Mesothelial cell of epicardium (in vitro differentiated cells): ENCODE data around the gene IER3IP1. TPM values are rescaled to one million over a fixed set of nuclear protein-coding genes. Genes with fewer than 3 reads are reported as not detected.

ENCODE experiments used
- DNase-seq, 2 experiments: peaks; one replicate each; pipeline ENCODE4 v3.0.0; 2021; ENCODE audit warnings: low spot score in 2 of 2; ENCODE audit not compliant: unreplicated experiment in 2 of 2
- H3K27ac Mint-ChIP-seq: 2 replicates; pipeline ENCODE4 v1.8.0; 2021; ENCODE audit warnings: mixed read lengths
- H3K27me3 Mint-ChIP-seq: 2 replicates; pipeline ENCODE4 v1.8.0; 2021; ENCODE audit warnings: low read depth, mixed read lengths
- H3K36me3 Mint-ChIP-seq: 2 replicates; pipeline ENCODE4 v1.8.0; 2021; ENCODE audit warnings: mixed read lengths
- H3K4me1 Mint-ChIP-seq: 2 replicates; pipeline ENCODE4 v1.8.0; 2021; ENCODE audit warnings: mixed read lengths
- H3K4me3 Mint-ChIP-seq: 2 replicates; pipeline ENCODE4 v1.8.0; 2021; ENCODE audit warnings: mild to moderate bottlenecking, moderate library complexity, mixed read lengths
- H3K9me3 Mint-ChIP-seq: 2 replicates; pipeline ENCODE4 v1.8.0; 2021; ENCODE audit warnings: mixed read lengths
- total RNA-seq: library from RNA; stranded (reverse); gene quantifications from 3 replicates; pipeline ENCODE4 v1.2.1, GENCODE V29; 2021
- TF ChIP-seq, protein P1 (sequence below): fragments of 200-600 bp; sonication (generic); IDR thresholded peaks from one replicate; pipeline ENCODE4 v1.5.0; 2021; ENCODE audit warnings: antibody characterized with exemption; ENCODE audit not compliant: unreplicated experiment

The IER3IP1 gene
- total RNA-seq, 1 donor from 2014 or later: 12.0 TPM

DNA sequence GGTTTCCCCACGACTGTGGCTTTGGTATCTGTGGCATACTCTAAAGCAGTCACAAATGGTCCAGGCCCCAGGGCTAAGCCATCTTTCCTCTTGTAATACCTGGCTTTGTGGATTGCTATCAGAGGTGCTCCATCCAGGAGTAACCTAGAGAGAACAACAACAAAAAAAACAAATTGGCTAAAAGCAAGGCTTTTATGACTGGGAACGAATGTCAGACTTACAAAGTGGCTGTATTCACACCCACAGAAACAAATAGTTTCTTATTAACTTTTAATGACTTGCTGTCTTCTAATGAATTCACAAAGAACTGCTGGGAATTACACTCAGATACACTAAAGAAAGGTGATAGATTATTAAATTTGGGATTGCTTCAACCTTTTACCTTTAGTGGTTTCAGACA lies 61.0 kb downstream of the IER3IP1 start:
- Mint-ChIP-seq H3K27ac (no peak overlapping the region), H3K4me3 (no peak overlapping the region), H3K4me1 (no peaks in the 10 kb centered on the region), H3K27me3 (no peaks in the 10 kb centered on the region), H3K9me3 (peaks cover 5% of the 10 kb centered on the region), H3K36me3 (peaks cover 49% of the 10 kb centered on the region)
- DNase-seq: no peak
- TF ChIP-seq, protein P1, sequence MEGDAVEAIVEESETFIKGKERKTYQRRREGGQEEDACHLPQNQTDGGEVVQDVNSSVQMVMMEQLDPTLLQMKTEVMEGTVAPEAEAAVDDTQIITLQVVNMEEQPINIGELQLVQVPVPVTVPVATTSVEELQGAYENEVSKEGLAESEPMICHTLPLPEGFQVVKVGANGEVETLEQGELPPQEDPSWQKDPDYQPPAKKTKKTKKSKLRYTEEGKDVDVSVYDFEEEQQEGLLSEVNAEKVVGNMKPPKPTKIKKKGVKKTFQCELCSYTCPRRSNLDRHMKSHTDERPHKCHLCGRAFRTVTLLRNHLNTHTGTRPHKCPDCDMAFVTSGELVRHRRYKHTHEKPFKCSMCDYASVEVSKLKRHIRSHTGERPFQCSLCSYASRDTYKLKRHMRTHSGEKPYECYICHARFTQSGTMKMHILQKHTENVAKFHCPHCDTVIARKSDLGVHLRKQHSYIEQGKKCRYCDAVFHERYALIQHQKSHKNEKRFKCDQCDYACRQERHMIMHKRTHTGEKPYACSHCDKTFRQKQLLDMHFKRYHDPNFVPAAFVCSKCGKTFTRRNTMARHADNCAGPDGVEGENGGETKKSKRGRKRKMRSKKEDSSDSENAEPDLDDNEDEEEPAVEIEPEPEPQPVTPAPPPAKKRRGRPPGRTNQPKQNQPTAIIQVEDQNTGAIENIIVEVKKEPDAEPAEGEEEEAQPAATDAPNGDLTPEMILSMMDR: no peak

DNA sequence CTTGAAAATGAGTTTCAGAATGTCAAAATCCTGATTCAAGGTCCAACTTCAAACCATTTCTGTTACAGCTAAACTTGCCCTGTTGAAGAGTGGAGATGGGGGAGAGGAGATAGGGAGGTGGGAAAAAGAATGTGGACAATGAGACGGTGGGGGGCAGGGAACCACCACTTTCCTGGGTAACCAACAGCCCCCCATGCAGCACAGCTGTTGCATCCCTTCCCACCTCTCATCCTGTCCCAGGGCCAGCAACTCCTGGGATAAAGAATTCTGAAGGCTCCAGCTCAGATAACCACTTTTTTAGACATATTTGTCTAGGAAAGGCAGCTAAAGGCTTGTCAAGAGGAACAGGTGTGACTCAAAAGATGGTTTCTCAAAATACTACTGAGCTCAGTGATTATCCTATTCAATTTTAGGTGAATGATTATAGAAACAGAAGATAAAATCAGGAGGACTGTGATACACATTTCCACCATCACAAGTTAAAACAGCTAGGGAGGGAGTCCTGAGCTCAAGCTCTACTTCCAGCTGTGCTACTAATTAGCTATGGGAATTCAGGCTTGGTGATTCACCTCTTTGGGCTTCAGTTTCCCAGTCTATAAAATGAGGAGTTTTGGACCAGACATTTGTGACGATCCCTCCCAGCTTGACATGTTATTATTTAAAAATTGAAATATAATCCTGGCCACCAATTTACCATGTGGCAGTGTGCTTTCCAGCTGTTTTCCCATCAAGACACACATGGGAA lies 62.2 kb downstream of the IER3IP1 start:
- Mint-ChIP-seq H3K27me3 (no peaks in the 10 kb centered on the region), H3K4me1 (no peaks in the 10 kb centered on the region), H3K36me3 (peaks cover 36% of the 10 kb centered on the region), H3K4me3 (no peak overlapping the region), H3K9me3 (peaks cover 5% of the 10 kb centered on the region), H3K27ac (no peak overlapping the region)
- no peak for DNase-seq
- TF ChIP-seq, protein P1: no peak

DNA sequence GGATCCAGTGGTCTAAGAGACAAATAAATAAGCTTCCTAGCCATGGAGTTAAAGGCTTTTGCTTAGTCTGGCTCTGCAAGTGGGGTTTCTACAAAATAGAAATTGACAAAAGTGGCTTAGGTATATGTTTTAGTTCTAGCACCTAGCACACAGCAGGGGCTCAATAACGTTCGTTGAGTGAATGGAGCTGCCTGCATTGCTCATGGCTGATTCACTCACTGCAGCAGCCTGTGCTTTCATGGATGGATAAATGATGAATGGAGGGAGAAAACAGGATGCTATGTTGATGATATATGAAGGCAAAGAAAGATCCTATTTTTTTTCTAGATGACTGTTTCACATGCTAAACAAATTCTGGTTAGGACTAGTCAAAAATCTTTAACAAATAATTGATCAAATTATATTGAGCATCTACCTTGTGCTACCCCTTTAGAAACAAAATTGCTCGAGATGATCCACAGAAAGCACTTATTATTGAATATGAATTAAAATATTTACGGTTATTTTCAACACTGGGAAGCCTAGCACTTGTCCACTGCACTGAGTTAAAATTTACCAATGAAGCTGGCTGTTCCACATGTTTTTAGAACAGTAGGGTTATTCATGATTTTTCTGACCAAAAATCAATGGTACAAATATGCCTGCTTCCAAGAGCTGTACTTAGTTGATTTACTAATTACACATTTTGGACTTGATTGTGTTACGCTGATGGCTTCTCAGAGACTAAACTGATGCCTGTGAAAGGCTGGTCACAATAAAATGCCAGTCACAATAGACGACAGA lies 65.5 kb downstream of the IER3IP1 start:
- TF ChIP-seq, protein P1: no peak
- no peaks in the 10 kb centered on the region for H3K27me3 Mint-ChIP-seq
- no peaks in the 10 kb centered on the region for H3K4me1 Mint-ChIP-seq
- no peak overlapping the region for H3K27ac Mint-ChIP-seq
- DNase-seq: no peak
- H3K36me3 Mint-ChIP-seq: peaks cover 28% of the 10 kb centered on the region
- H3K4me3 Mint-ChIP-seq: no peak overlapping the region
- H3K9me3 Mint-ChIP-seq: no peaks in the 10 kb centered on the region

DNA sequence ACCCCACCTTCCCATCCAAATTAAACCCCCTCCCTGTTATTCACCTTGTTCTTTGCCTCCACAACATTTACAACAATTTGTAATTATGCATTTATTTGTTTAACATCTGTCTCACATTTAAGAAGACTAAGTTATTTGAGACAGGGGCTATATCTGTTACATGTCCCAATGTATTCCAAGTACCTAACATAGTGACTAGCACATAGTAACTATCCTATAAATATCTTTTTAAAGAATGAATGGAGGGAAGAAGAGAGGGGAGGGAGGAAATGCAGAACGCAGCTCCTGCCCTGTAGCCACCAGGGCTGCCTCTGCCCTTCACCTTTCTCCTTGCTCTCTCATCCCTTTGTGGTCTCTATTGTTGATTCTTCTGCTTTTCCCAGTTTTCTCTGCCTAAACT lies 66.4 kb downstream of the IER3IP1 start:
- TF ChIP-seq, protein P1: no peak
- Mint-ChIP-seq H3K36me3 (peaks cover 27% of the 10 kb centered on the region), H3K27me3 (no peaks in the 10 kb centered on the region), H3K9me3 (no peaks in the 10 kb centered on the region), H3K4me1 (no peaks in the 10 kb centered on the region), H3K4me3 (no peak overlapping the region), H3K27ac (no peak overlapping the region)
- no peak for DNase-seq

DNA sequence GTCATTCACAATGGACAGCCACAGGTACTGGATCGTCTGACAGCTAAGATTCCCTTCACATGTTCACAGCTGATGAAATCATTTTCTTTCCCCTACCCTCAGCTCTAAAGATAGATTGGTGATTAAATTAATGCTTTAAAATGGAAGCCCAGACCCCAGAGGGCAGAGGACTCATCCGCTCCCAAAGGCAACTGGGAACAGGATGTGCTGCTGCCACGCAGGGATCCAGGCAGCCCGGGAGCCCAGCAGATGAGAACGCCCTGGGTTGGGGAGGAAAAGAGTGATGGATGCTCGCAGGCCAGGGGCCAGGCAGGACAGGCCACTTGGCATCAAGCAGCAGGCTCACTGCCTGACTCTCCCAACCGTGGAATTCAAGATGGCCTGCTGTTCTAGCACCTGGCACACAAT lies 67.2 kb downstream of the IER3IP1 start:
- TF ChIP-seq, protein P1: no peak
- Mint-ChIP-seq H3K36me3 (peaks cover 29% of the 10 kb centered on the region), H3K27ac (no peak overlapping the region), H3K4me1 (no peaks in the 10 kb centered on the region), H3K9me3 (no peaks in the 10 kb centered on the region), H3K27me3 (no peaks in the 10 kb centered on the region), H3K4me3 (no peak overlapping the region)
- no peak for DNase-seq
